OCI-LY3 (cell line): Measurements from ENCODE around the gene ZC3H7A.

ENCODE experiments used
- EZH2phosphoT487 ChIP-seq: fragments of 200-600 bp; shearing (Covaris generic); IDR thresholded peaks from 2 replicates; pipeline ENCODE4 v1.6.1; 2018; ENCODE audit warnings: antibody characterized with exemption, mixed run types, low read depth
- TF ChIP-seq, protein P1 (sequence below): fragments of 200-600, 300-600 bp; sonication (generic); IDR thresholded peaks from 2 replicates; pipeline ENCODE4 v1.5.1; 2014; ENCODE audit warnings: antibody characterized with exemption, low read length, low read depth

DNA sequence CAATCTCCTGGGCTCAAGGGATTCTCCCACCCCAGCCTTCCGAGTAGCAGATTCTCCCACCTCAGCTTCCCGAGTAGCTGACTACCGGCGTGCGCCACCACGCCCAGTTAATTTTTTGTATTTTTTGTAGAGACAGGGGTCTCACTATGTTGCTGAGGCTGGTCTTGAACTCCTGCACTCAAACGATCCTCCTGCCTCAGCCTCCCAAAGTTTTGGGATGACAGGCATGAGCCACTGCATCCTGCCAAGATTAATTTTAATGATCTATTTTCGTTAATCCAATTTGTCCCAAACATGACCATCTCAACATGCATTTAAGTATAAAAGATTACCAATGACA is 1.2 kb downstream of the ZC3H7A start:
- TF ChIP-seq, protein P1, sequence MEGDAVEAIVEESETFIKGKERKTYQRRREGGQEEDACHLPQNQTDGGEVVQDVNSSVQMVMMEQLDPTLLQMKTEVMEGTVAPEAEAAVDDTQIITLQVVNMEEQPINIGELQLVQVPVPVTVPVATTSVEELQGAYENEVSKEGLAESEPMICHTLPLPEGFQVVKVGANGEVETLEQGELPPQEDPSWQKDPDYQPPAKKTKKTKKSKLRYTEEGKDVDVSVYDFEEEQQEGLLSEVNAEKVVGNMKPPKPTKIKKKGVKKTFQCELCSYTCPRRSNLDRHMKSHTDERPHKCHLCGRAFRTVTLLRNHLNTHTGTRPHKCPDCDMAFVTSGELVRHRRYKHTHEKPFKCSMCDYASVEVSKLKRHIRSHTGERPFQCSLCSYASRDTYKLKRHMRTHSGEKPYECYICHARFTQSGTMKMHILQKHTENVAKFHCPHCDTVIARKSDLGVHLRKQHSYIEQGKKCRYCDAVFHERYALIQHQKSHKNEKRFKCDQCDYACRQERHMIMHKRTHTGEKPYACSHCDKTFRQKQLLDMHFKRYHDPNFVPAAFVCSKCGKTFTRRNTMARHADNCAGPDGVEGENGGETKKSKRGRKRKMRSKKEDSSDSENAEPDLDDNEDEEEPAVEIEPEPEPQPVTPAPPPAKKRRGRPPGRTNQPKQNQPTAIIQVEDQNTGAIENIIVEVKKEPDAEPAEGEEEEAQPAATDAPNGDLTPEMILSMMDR = no peak
- no peak for TF ChIP-seq EZH2phosphoT487
